RWPE2 (cell line): ENCODE results near the gene THUMPD2.

Experiments used
- ATAC-seq: fragments of 200-7000 bp; cut with Tn5 transposase; 3 replicates; pipeline ENCODE4 v1.9.1; 2021; ENCODE audit warnings: low read depth
- DNase-seq: peaks from one replicate; pipeline ENCODE4 v3.0.0-alpha.2; 2020; ENCODE audit warnings: low spot score
- H3K27ac ChIP-seq: fragments of 450-650 bp; 2 replicates; pipeline ENCODE4 v1.5.1; 2017; ENCODE audit warnings: mild to moderate bottlenecking; ENCODE audit not compliant: poor library complexity, severe bottlenecking
- H3K27me3 ChIP-seq: fragments of 250-450 bp; sonication (Bioruptor Pico); 2 replicates; pipeline ENCODE4 v1.5.1; 2021; ENCODE audit warnings: mild to moderate bottlenecking, moderate library complexity; ENCODE audit not compliant: insufficient read depth, poor library complexity, severe bottlenecking
- H3K36me3 ChIP-seq: fragments of 250-450 bp; sonication (Bioruptor Pico); 2 replicates; pipeline ENCODE4 v1.5.1; 2020; ENCODE audit warnings: low read depth, mild to moderate bottlenecking, moderate library complexity
- H3K4me1 ChIP-seq: fragments of 250-450 bp; sonication (Bioruptor Pico); 2 replicates; pipeline ENCODE4 v1.5.1; 2021; ENCODE audit warnings: mild to moderate bottlenecking, moderate library complexity; ENCODE audit not compliant: insufficient read depth, poor library complexity, severe bottlenecking
- H3K4me3 ChIP-seq: fragments of 250-450 bp; sonication (Bioruptor Pico); 2 replicates; pipeline ENCODE4 v1.5.1; 2021; ENCODE audit warnings: mild to moderate bottlenecking, moderate library complexity; ENCODE audit not compliant: severe bottlenecking
- H3K9me3 ChIP-seq: fragments of 250-450 bp; sonication (Bioruptor Pico); 2 replicates; pipeline ENCODE4 v1.5.1; 2021; ENCODE audit warnings: mild to moderate bottlenecking, moderate library complexity; ENCODE audit not compliant: severe bottlenecking
- CTCF ChIP-seq: fragments of 450-650 bp; IDR thresholded peaks from one replicate; pipeline ENCODE4 v1.5.1; 2017; ENCODE audit warnings: mild to moderate bottlenecking, moderate library complexity; ENCODE audit not compliant: poor library complexity, severe bottlenecking

The THUMPD2 gene

GRCh38 chr2:39693245-39693644 lies 85.8 kb downstream of the THUMPD2 start:
- ATAC-seq (no peak), DNase-seq (no peak)
- no peaks in the 10 kb centered on the region for H3K36me3 ChIP-seq
- H3K4me1 ChIP-seq = no peaks in the 10 kb centered on the region
- H3K4me3 ChIP-seq = no peak overlapping the region
- H3K9me3 ChIP-seq = peaks cover 2% of the 10 kb centered on the region
- H3K27ac ChIP-seq = no peak overlapping the region
- H3K27me3 ChIP-seq = no peaks in the 10 kb centered on the region
- TF ChIP-seq CTCF = no peak

- Histone ChIP-seq H3K4me3 (no peak overlapping the region), H3K9me3 (peaks cover 2% of the 10 kb centered on the region), H3K36me3 (no peaks in the 10 kb centered on the region), H3K27me3 (no peaks in the 10 kb centered on the region), H3K4me1 (no peaks in the 10 kb centered on the region), H3K27ac (no peak overlapping the region)
- DNase-seq (no peak), ATAC-seq (no peak)
- no peak for TF ChIP-seq CTCF
Measured at GRCh38 chr2:39689876-39690275, 89.2 kb downstream of the THUMPD2 start.

- Histone ChIP-seq H3K4me3 (no peak overlapping the region), H3K9me3 (peaks cover 2% of the 10 kb centered on the region), H3K27ac (no peak overlapping the region), H3K4me1 (no peaks in the 10 kb centered on the region), H3K27me3 (no peaks in the 10 kb centered on the region), H3K36me3 (no peaks in the 10 kb centered on the region)
- DNase-seq (no peak), ATAC-seq (no peak)
- TF ChIP-seq CTCF = no peak
Measured at GRCh38 chr2:39689272-39689841, 89.7 kb downstream of the THUMPD2 start.

GRCh38 chr2:39688181-39688580 lies 90.9 kb downstream of the THUMPD2 start:
- no peaks in the 10 kb centered on the region for H3K4me1 ChIP-seq
- ATAC-seq = no peak
- H3K36me3 ChIP-seq = no peaks in the 10 kb centered on the region
- H3K27ac ChIP-seq = no peak overlapping the region
- no peaks in the 10 kb centered on the region for H3K27me3 ChIP-seq
- peaks cover 2% of the 10 kb centered on the region for H3K9me3 ChIP-seq
- no peak for DNase-seq
- no peak overlapping the region for H3K4me3 ChIP-seq
- TF ChIP-seq CTCF = no peak

GRCh38 chr2:39686456-39686855 lies 92.6 kb downstream of the THUMPD2 start:
- Histone ChIP-seq H3K36me3 (no peaks in the 10 kb centered on the region), H3K4me3 (no peak overlapping the region), H3K27ac (no peak overlapping the region), H3K9me3 (peaks cover 4% of the 10 kb centered on the region), H3K27me3 (no peaks in the 10 kb centered on the region), H3K4me1 (no peaks in the 10 kb centered on the region)
- DNase-seq = no peak
- ATAC-seq = no peak
- TF ChIP-seq CTCF = no peak
